ENCODE measurements around the gene SCUBE2.

DNA sequence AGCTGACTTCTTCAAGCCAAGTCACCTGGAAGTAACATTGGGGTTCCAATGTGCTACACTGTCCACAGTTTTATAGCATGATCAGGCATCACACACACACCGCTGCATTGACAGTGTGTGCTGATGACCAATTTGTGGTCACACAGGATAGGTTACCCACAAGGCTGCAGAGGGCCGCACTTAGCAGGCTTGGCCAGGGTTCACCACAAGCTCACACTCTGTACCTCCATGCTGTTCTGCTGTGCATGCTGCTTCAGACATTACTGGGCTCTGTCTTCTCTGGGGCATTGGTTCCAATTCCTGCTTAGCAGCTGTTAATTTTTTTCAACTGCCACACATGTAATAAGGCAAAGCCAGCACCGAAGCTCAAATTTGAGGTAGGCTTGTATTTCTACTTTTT lies 76.6 kb downstream of the SCUBE2 start:
- no peak for TF ChIP-seq POLR2AphosphoS5 (IDR thresholded peaks at IDR 0.05; ENCODE audit: low read depth, low read length)
- no peak for TF ChIP-seq SPI1 (IDR thresholded peaks at IDR 0.05; ENCODE audit: low read depth, low read length)

Data from GM12891 (cell line).